H1 (cell line): ENCODE measurements around the gene CXorf65. TPM values are rescaled to one million over a fixed set of nuclear protein-coding genes. Genes with fewer than 3 reads are reported as not detected.

Experiments
- CTCF ChIA-PET: fragments of 300-600 bp; sonication (Branson Sonifier 250); formaldehyde crosslinking; loops from one replicate; lab custom pipeline; 2021; ENCODE audit not compliant: partially characterized antibody; lab: Charles Lee
- POLR2A ChIA-PET: fragments of 300-600 bp; sonication (Branson Sonifier 250); formaldehyde crosslinking; loops from one replicate; lab custom pipeline; 2021; ENCODE audit warnings: inconsistent platforms; ENCODE audit not compliant: partially characterized antibody; lab: Charles Lee
- DNase-seq, 2 experiments: peaks; one replicate each; pipeline versions ENCODE4 v3.0.0 to v3.0.0-alpha.2; 2010 to 2022; ENCODE audit warnings: low spot score in 2 of 2, low read depth in 1 of 2, mixed read lengths in 1 of 2
- FAIRE-seq: peaks from 2 replicates; lab custom pipeline; 2011; peaks lifted over from hg19 to GRCh38; lab: Jason Lieb, UNC
- H2AFZ ChIP-seq: 2 replicates; pipeline ENCODE4 v1.8.1; 2012; ENCODE audit warnings: low read length, inconsistent platforms
- H2AK5ac ChIP-seq: 2 replicates; pipeline ENCODE4 v1.6.1; 2013; ENCODE audit warnings: low read depth, low read length
- H2BK120ac ChIP-seq: replicated peaks from 2 replicates; pipeline ENCODE3; 2013; ENCODE audit warnings: low read depth, low read length, inconsistent platforms
- H2BK12ac ChIP-seq: 2 replicates; pipeline ENCODE4 v1.6.1; 2013; ENCODE audit warnings: low read depth, low read length
- H2BK15ac ChIP-seq: 2 replicates; pipeline ENCODE4 v1.6.1; 2013; ENCODE audit warnings: low read length
- H2BK20ac ChIP-seq: 2 replicates; pipeline ENCODE4 v1.6.1; 2013; ENCODE audit warnings: low read length
- H2BK5ac ChIP-seq: 2 replicates; pipeline ENCODE4 v1.6.1; 2013; ENCODE audit warnings: low read depth, low read length
- H3K14ac ChIP-seq: 2 replicates; pipeline ENCODE4 v1.6.1; 2013; ENCODE audit warnings: inconsistent platforms; ENCODE audit not compliant: insufficient read length
- H3K18ac ChIP-seq: 2 replicates; pipeline ENCODE4 v1.6.1; 2013; ENCODE audit warnings: low read length; ENCODE audit errors: extremely low read depth
- H3K23ac ChIP-seq: 2 replicates; pipeline ENCODE4 v1.6.1; 2013; ENCODE audit warnings: inconsistent platforms; ENCODE audit not compliant: insufficient read length
- H3K23me2 ChIP-seq: 2 replicates; pipeline ENCODE4 v1.6.1; 2013; ENCODE audit warnings: low read depth, low read length
- H3K27ac ChIP-seq: 2 replicates; pipeline ENCODE4 v1.6.1; 2011; ENCODE audit warnings: low read depth, low read length, inconsistent platforms
- H3K27me3 ChIP-seq, 4 experiments: replicated peaks in 1 of 4; 1 replicate in 1 of 4; 2 replicates in 3 of 4; pipeline versions ENCODE4 v1.6.1 to v1.8.1; 2011 to 2013; ENCODE audit warnings: low read length in 3 of 4, mild to moderate bottlenecking in 3 of 4, inconsistent platforms in 2 of 4, mixed read lengths in 2 of 4, moderate library complexity in 1 of 4; ENCODE audit not compliant: control insufficient read depth in 3 of 4, insufficient read depth in 3 of 4; ENCODE audit errors: extremely low read depth in 1 of 4
- H3K36me3 ChIP-seq, 4 experiments: 2 replicates each; pipeline versions ENCODE4 v1.6.1 to v1.8.1; 2011 to 2013; ENCODE audit warnings: mild to moderate bottlenecking in 4 of 4, low read length in 3 of 4, moderate library complexity in 2 of 4, control low read depth in 1 of 4, inconsistent platforms in 1 of 4; ENCODE audit not compliant: insufficient read depth in 4 of 4, control insufficient read depth in 2 of 4
- H3K4ac ChIP-seq: replicated peaks from 2 replicates; pipeline ENCODE3; 2013; ENCODE audit warnings: low read length, low read depth, mixed read lengths, inconsistent platforms; ENCODE audit not compliant: insufficient read length
- H3K4me1 ChIP-seq, 4 experiments: replicated peaks in 1 of 4; 1 replicate in 1 of 4; 2 replicates in 3 of 4; pipeline versions ENCODE4 v1.6.1 to v1.8.1; 2011 to 2013; ENCODE audit warnings: low read length in 3 of 4, inconsistent platforms in 2 of 4, mixed read lengths in 1 of 4; ENCODE audit not compliant: insufficient read depth in 4 of 4, control insufficient read depth in 3 of 4
- H3K4me2 ChIP-seq, 2 experiments: 2 replicates each; pipeline versions ENCODE4 v1.6.1 to v1.8.1; 2011 to 2013; ENCODE audit warnings: low read depth in 2 of 2, low read length in 2 of 2, control low read depth in 1 of 2, inconsistent platforms in 1 of 2, mild to moderate bottlenecking in 1 of 2; ENCODE audit not compliant: insufficient read depth in 1 of 2
- H3K4me3 ChIP-seq, 4 experiments: fragments of 200-600, 300-600 bp in 1 of 4; sonication (generic), shearing (Covaris generic), sonication (Bioruptor Twin) in 1 of 4; 2 replicates each; pipeline versions ENCODE4 v1.5.1 to v1.8.1; 2011 to 2016; ENCODE audit warnings: low read length in 4 of 4, low read depth in 3 of 4, control low read depth in 2 of 4, inconsistent platforms in 2 of 4, mild to moderate bottlenecking in 2 of 4, mixed read lengths in 1 of 4, moderate library complexity in 1 of 4; ENCODE audit not compliant: insufficient read depth in 2 of 4; ENCODE audit errors: extremely low read depth in 1 of 4
- H3K56ac ChIP-seq: replicated peaks from 2 replicates; pipeline ENCODE3; 2013; ENCODE audit warnings: low read depth, mild to moderate bottlenecking, mixed read lengths, low read length, inconsistent platforms; ENCODE audit not compliant: insufficient read length
- H3K79me1 ChIP-seq: 2 replicates; pipeline ENCODE4 v1.6.1; 2013; ENCODE audit warnings: low read depth, low read length, control low read depth
- H3K79me2 ChIP-seq, 2 experiments: 2 replicates each; pipeline versions ENCODE4 v1.6.1 to v1.8.1; 2012 to 2013; ENCODE audit warnings: low read length in 2 of 2, mild to moderate bottlenecking in 2 of 2, inconsistent platforms in 1 of 2; ENCODE audit not compliant: insufficient read depth in 2 of 2, control insufficient read depth in 1 of 2
- H3K9ac ChIP-seq, 4 experiments: replicated peaks in 1 of 4; 1 replicate in 1 of 4; 2 replicates in 3 of 4; pipeline versions ENCODE4 v1.6.1 to v1.8.1; 2011 to 2013; ENCODE audit warnings: low read depth in 3 of 4, low read length in 3 of 4, control low read depth in 2 of 4, mild to moderate bottlenecking in 2 of 4, moderate library complexity in 2 of 4, inconsistent platforms in 1 of 4; ENCODE audit errors: extremely low read depth in 1 of 4
- H3K9me3 ChIP-seq, 2 experiments: 2 replicates each; pipeline versions ENCODE4 v1.6.1 to v1.8.1; 2012 to 2013; ENCODE audit warnings: mild to moderate bottlenecking in 2 of 2, moderate library complexity in 2 of 2, control low read depth in 1 of 2, inconsistent platforms in 1 of 2, low read depth in 1 of 2, low read length in 1 of 2, mixed read lengths in 1 of 2; ENCODE audit not compliant: insufficient read depth in 2 of 2
- H4K20me1 ChIP-seq, 2 experiments: replicated peaks in 1 of 2; 2 replicates each; pipeline versions ENCODE3 to v1.8.1; 2011 to 2013; ENCODE audit warnings: inconsistent platforms in 2 of 2, low read length in 2 of 2, mild to moderate bottlenecking in 1 of 2; ENCODE audit not compliant: insufficient read depth in 2 of 2, control insufficient read depth in 1 of 2
- H4K5ac ChIP-seq: 2 replicates; pipeline ENCODE4 v1.6.1; 2013; ENCODE audit warnings: low read length, low read depth, mixed read lengths, inconsistent platforms; ENCODE audit not compliant: insufficient read length
- H4K8ac ChIP-seq: 2 replicates; pipeline ENCODE4 v1.8.0; 2013; ENCODE audit warnings: mild to moderate bottlenecking, moderate library complexity, low read length, inconsistent platforms; ENCODE audit not compliant: insufficient read depth; ENCODE audit errors: extremely low read depth
- H4K91ac ChIP-seq: replicated peaks from 2 replicates; pipeline ENCODE3; 2013; ENCODE audit warnings: low read length, mixed read lengths, inconsistent platforms; ENCODE audit not compliant: insufficient read length
- ATF3 ChIP-seq: IDR thresholded peaks from 2 replicates; pipeline ENCODE4 v1.6.1; 2011; ENCODE audit warnings: low read depth, mild to moderate bottlenecking, low read length; ENCODE audit not compliant: insufficient read depth
- CHD1 ChIP-seq: IDR thresholded peaks from 2 replicates; pipeline ENCODE4 v1.6.1; 2012; ENCODE audit warnings: low read depth, low read length, improper control_type of control experiment
- HDAC2 ChIP-seq, 2 experiments: fragments of 300-600 bp in 1 of 2; sonication (generic) in 1 of 2; IDR thresholded peaks; 2 replicates each; pipeline ENCODE4 v1.6.1; 2011 to 2012; ENCODE audit warnings: low read depth in 2 of 2, low read length in 2 of 2, mild to moderate bottlenecking in 2 of 2, moderate library complexity in 2 of 2, borderline replicate concordance in 1 of 2, inconsistent platforms in 1 of 2
- JUN ChIP-seq: IDR thresholded peaks from 2 replicates; pipeline ENCODE4 v1.6.1; 2011; ENCODE audit warnings: low read depth, mild to moderate bottlenecking, improper control_type of control experiment, low read length
- RAD21 ChIP-seq, 2 experiments: IDR thresholded peaks in 1 of 2; conservative IDR thresholded peaks in 1 of 2; 2 replicates each; pipeline ENCODE4 v1.6.1; 2011; ENCODE audit warnings: low read depth in 2 of 2, low read length in 2 of 2, improper control_type of control experiment in 1 of 2, inconsistent platforms in 1 of 2, mild to moderate bottlenecking in 1 of 2, moderate library complexity in 1 of 2
- RFX5 ChIP-seq: IDR thresholded peaks from 2 replicates; pipeline ENCODE4 v1.6.1; 2011; ENCODE audit warnings: low read depth, low read length, improper control_type of control experiment, borderline replicate concordance
- SAP30 ChIP-seq: fragments of 300-600 bp; sonication (generic); IDR thresholded peaks from 2 replicates; pipeline ENCODE4 v1.7.1; 2012; ENCODE audit warnings: low read length, moderate library complexity, mild to moderate bottlenecking, inconsistent platforms; ENCODE audit not compliant: insufficient read depth, insufficient replicate concordance
- SIX5 ChIP-seq: IDR thresholded peaks from 2 replicates; pipeline ENCODE4 v1.6.1; 2011; ENCODE audit warnings: mild to moderate bottlenecking, low read depth, low read length
- TAF1 ChIP-seq: IDR thresholded peaks from 2 replicates; pipeline ENCODE4 v1.6.1; 2011; ENCODE audit warnings: mild to moderate bottlenecking, low read depth, low read length
- TAF7 ChIP-seq: optimal IDR thresholded peaks from 2 replicates; pipeline ENCODE3; 2011; ENCODE audit warnings: low read depth, mild to moderate bottlenecking, inconsistent platforms, low read length, moderate library complexity, borderline replicate concordance
- TCF12 ChIP-seq: IDR thresholded peaks from 2 replicates; pipeline ENCODE4 v1.6.1; 2011; ENCODE audit warnings: low read depth, mild to moderate bottlenecking, low read length
- YY1 ChIP-seq: IDR thresholded peaks from 2 replicates; pipeline ENCODE4 v1.6.1; 2011; ENCODE audit warnings: low read depth, mild to moderate bottlenecking, low read length
- ZNF274 ChIP-seq: IDR thresholded peaks from 2 replicates; pipeline ENCODE4 v1.7.0; 2012; ENCODE audit warnings: low read length, borderline replicate concordance; ENCODE audit errors: extremely low read depth
- WGBS, 2 experiments: shearing (Covaris generic) in 1 of 2; methylation state at CpG; one replicate each; pipeline versions ENCODE4 v1.1.6 to v1.1.7; 2013 to 2015; ENCODE audit warnings: low lambda C conversion rate in 2 of 2, mixed read lengths in 2 of 2, inconsistent platforms in 1 of 2, low coverage in 1 of 2, missing lambda C conversion rate in 1 of 2; ENCODE audit not compliant: insufficient replicate concordance in 2 of 2, insufficient coverage in 1 of 2, insufficient read length in 1 of 2; ENCODE audit errors: extremely low coverage in 1 of 2, missing lambda C conversion rate in 1 of 2; 5-methylcytosine and 5-hydroxymethylcytosine counted together
- polyA plus RNA-seq, 7 experiments: library from polyadenylated mRNA; depleted of rRNA in 3 of 7; stranded (reverse) in 5 of 7; unstranded in 2 of 7; fragments of >200 nt in 5 of 7; fragments of 200-250 nt in 2 of 7; gene quantifications; 1 replicate in 5 of 7; 2 replicates in 1 of 7; 4 replicates in 1 of 7; pipeline versions ENCODE4 v1.2.1 to v1.2.3, GENCODE V29; 2011 to 2013; ENCODE audit warnings: missing spikeins in 2 of 7, mixed read lengths in 2 of 7
- total RNA-seq: library from RNA; stranded (reverse); fragmentation: NEBNext Ultra II Directional; extraction: Animal tissue kit (Norgen Biotek cat#: 25700); gene quantifications from 2 replicates; pipeline ENCODE4 v1.2.1, GENCODE V29; 2021

Gene CXorf65
- total and polyA plus RNA-seq, 2 of the 8 experiments (the other 6 are each of a cell fraction or from before 2014, with no cell fraction given) = not detected

- Histone ChIP-seq H3K56ac (no peak overlapping the region), H3K79me1 (no peaks in the 10 kb centered on the region), H4K8ac (no peak overlapping the region), H3K79me2 (no peaks in the 10 kb centered on the region), H3K4me1 (peaks cover 2 to 30% (median 10%) of the 10 kb centered on the region in 4 experiments; a peak in 4 of 7 replicates), H3K18ac (no peak overlapping the region), H3K27ac (no peak overlapping the region), H4K5ac (no peak overlapping the region), H3K9ac (no peak overlapping the region), H2BK12ac (no peak overlapping the region), H3K36me3 (peaks cover 0 to 6% (median 0%) of the 10 kb centered on the region in 4 experiments; a peak in 1 of 8 replicates), H2BK15ac (no peak overlapping the region), H4K91ac (no peak overlapping the region), H3K23me2 (peaks cover 2% of the 10 kb centered on the region; the same call in 1 of the 2 replicates), H3K23ac (no peak overlapping the region), H4K20me1 (no peaks in the 10 kb centered on the region), H2BK5ac (no peak overlapping the region), H3K27me3 (peaks cover 0 to 6% (median 0%) of the 10 kb centered on the region in 4 experiments; a peak in 2 of 7 replicates), H2BK20ac (no peak overlapping the region), H3K4me3 (no peak overlapping the region), H2AK5ac (no peak overlapping the region), H2AFZ (no peak overlapping the region), H3K9me3 (no peaks in the 10 kb centered on the region), H3K4me2 (no peak overlapping the region), H3K14ac (no peak overlapping the region), H3K4ac (no peak overlapping the region), H2BK120ac (no peak overlapping the region)
- WGBS, 2 experiments = 100% methylated on average over 3 of the region's 3 CpGs; no CpG with 5 or more reads in 1 of the 2 experiments
- TF ChIP-seq YY1 (no peak), RAD21 (IDR thresholded peaks at IDR 0.05 in 1 of 2, conservative IDR thresholded peaks at IDR 0.05 in 1 of 2; ENCODE audit: low read depth in 2 of 2, low read length in 2 of 2) (no peak), HDAC2 (IDR thresholded peaks at IDR 0.05; ENCODE audit: borderline replicate concordance in 1 of 2, low read depth in 2 of 2, low read length in 2 of 2) (no peak), JUN (no peak), SIX5 (no peak), ZNF274 (no peak), TAF1 (no peak), RFX5 (no peak), SAP30 (no peak), CHD1 (no peak), TCF12 (no peak), ATF3 (no peak), TAF7 (no peak)
- CTCF ChIA-PET = no interaction called here
- POLR2A ChIA-PET = interaction anchor here (0.5 kb wide), 1 partner anchor 193 kb away, joined by 3 read pairs; no protein-coding TSS in a partner anchor
- no peak for DNase-seq
- FAIRE-seq = no peak
These were observed 912 bp downstream of the CXorf65 start for GRCh38 chrX:71105628-71106027.
